H9 (cell line): ENCODE data around the gene SLC34A2. TPM values are rescaled to one million over a fixed set of nuclear protein-coding genes. Genes with fewer than 3 reads are reported as not detected.

Experiments
- DNase-seq: peaks from one replicate; pipeline ENCODE4 v3.0.0-alpha.2; 2017
- H2AFZ ChIP-seq: one replicate; pipeline ENCODE4 v1.6.1; 2013; ENCODE audit warnings: mild to moderate bottlenecking, low read length, control low read depth, moderate library complexity
- H2AK5ac ChIP-seq: 2 replicates; pipeline ENCODE4 v1.6.1; 2013; ENCODE audit warnings: low read length, control low read depth, mixed read lengths; ENCODE audit not compliant: insufficient read length
- H2BK120ac ChIP-seq: one replicate; pipeline ENCODE4 v1.6.1; 2013; ENCODE audit warnings: low read depth, mild to moderate bottlenecking, low read length, control low read depth, inconsistent platforms; ENCODE audit not compliant: poor library complexity, severe bottlenecking
- H2BK12ac ChIP-seq: 2 replicates; pipeline ENCODE4 v1.6.1; 2013; ENCODE audit warnings: low read length, control low read depth, mixed read lengths, low read depth; ENCODE audit not compliant: insufficient read length
- H2BK15ac ChIP-seq: 2 replicates; pipeline ENCODE4 v1.6.1; 2013; ENCODE audit warnings: low read depth, low read length, control low read depth
- H2BK20ac ChIP-seq: one replicate; pipeline ENCODE4 v1.6.1; 2013; ENCODE audit warnings: low read depth, mild to moderate bottlenecking, low read length, control low read depth, inconsistent platforms; ENCODE audit not compliant: poor library complexity, severe bottlenecking
- H2BK5ac ChIP-seq: 2 replicates; pipeline ENCODE4 v1.6.1; 2013; ENCODE audit warnings: low read length, control low read depth, mixed read lengths; ENCODE audit not compliant: insufficient read length
- H3K14ac ChIP-seq: 2 replicates; pipeline ENCODE4 v1.6.1; 2013; ENCODE audit warnings: low read length, control low read depth; ENCODE audit not compliant: insufficient read depth
- H3K18ac ChIP-seq: 2 replicates; pipeline ENCODE4 v1.6.1; 2013; ENCODE audit warnings: low read depth, mild to moderate bottlenecking, mixed read lengths, low read length, control low read depth; ENCODE audit not compliant: insufficient read length
- H3K23ac ChIP-seq: 2 replicates; pipeline ENCODE4 v1.6.1; 2013; ENCODE audit warnings: low read length, control low read depth, mixed read lengths, low read depth; ENCODE audit not compliant: insufficient read length
- H3K23me2 ChIP-seq: 2 replicates; pipeline ENCODE4 v1.6.1; 2013; ENCODE audit warnings: low read depth, mild to moderate bottlenecking, mixed read lengths, low read length, control low read depth; ENCODE audit not compliant: insufficient read length, poor library complexity, severe bottlenecking
- H3K27ac ChIP-seq: 2 replicates; pipeline ENCODE4 v1.5.1; 2013; ENCODE audit warnings: low read length, control low read depth, mixed read lengths, low read depth; ENCODE audit not compliant: insufficient read length
- H3K27me3 ChIP-seq: 2 replicates; pipeline ENCODE4 v1.6.1; 2013; ENCODE audit warnings: low read length, control low read depth, inconsistent platforms; ENCODE audit not compliant: insufficient read depth
- H3K4ac ChIP-seq: 2 replicates; pipeline ENCODE4 v1.6.1; 2013; ENCODE audit warnings: low read depth, mild to moderate bottlenecking, control low read depth, inconsistent platforms, low read length, moderate library complexity
- H3K4me1 ChIP-seq: 2 replicates; pipeline ENCODE4 v1.6.1; 2013; ENCODE audit warnings: low read length, control low read depth, inconsistent platforms; ENCODE audit not compliant: insufficient read depth
- H3K4me2 ChIP-seq: 2 replicates; pipeline ENCODE4 v1.6.1; 2013; ENCODE audit warnings: low read length, control low read depth, mixed read lengths; ENCODE audit not compliant: insufficient read length, insufficient read depth
- H3K56ac ChIP-seq: 2 replicates; pipeline ENCODE4 v1.6.1; 2013; ENCODE audit warnings: low read depth, mild to moderate bottlenecking, mixed read lengths, low read length, control low read depth; ENCODE audit not compliant: insufficient read length
- H3K79me1 ChIP-seq: 2 replicates; pipeline ENCODE4 v1.6.1; 2013; ENCODE audit warnings: low read depth, mild to moderate bottlenecking, moderate library complexity, low read length, control low read depth, inconsistent platforms; ENCODE audit not compliant: insufficient read depth, poor library complexity, severe bottlenecking
- H3K79me2 ChIP-seq: 2 replicates; pipeline ENCODE4 v1.6.1; 2013; ENCODE audit warnings: low read length, control low read depth, inconsistent platforms; ENCODE audit not compliant: insufficient read depth
- H3K9ac ChIP-seq: 2 replicates; pipeline ENCODE4 v1.6.1; 2013; ENCODE audit warnings: low read length, control low read depth, mixed read lengths; ENCODE audit not compliant: insufficient read length; ENCODE audit errors: extremely low read depth
- H3K9me3 ChIP-seq: one replicate; pipeline ENCODE4 v1.6.1; 2013; ENCODE audit warnings: low read depth, low read length, inconsistent platforms; ENCODE audit not compliant: control insufficient read depth
- H3T11ph ChIP-seq: one replicate; pipeline ENCODE4 v1.6.1; 2013; ENCODE audit warnings: mild to moderate bottlenecking, low read length, control low read depth, inconsistent platforms
- H4K20me1 ChIP-seq: one replicate; pipeline ENCODE4 v1.6.1; 2013; ENCODE audit not compliant: control insufficient read depth, insufficient read length, insufficient read depth
- H4K5ac ChIP-seq: 2 replicates; pipeline ENCODE4 v1.6.1; 2013; ENCODE audit warnings: low read depth, mild to moderate bottlenecking, mixed read lengths, low read length, control low read depth; ENCODE audit not compliant: insufficient read length
- H4K8ac ChIP-seq: replicated peaks from 2 replicates; pipeline ENCODE4 v1.6.1; 2013; ENCODE audit warnings: low read length, control low read depth, mixed read lengths, low read depth; ENCODE audit not compliant: insufficient read length
- H4K91ac ChIP-seq: 2 replicates; pipeline ENCODE4 v1.6.1; 2013; ENCODE audit warnings: low read depth, mild to moderate bottlenecking, moderate library complexity, mixed read lengths, low read length, control low read depth; ENCODE audit not compliant: insufficient read length
- H3K27ac Mint-ChIP-seq, 3 experiments: 2 replicates in 2 of 3; 3 replicates in 1 of 3; pipeline ENCODE4 v1.8.0; 2020 to 2021; ENCODE audit warnings: mixed read lengths in 3 of 3, mild to moderate bottlenecking in 1 of 3, moderate library complexity in 1 of 3
- H3K27me3 Mint-ChIP-seq: 2 replicates; pipeline ENCODE4 v1.8.0; 2021; ENCODE audit warnings: low read depth, mild to moderate bottlenecking, moderate library complexity, mixed read lengths
- H3K36me3 Mint-ChIP-seq, 3 experiments: 2 replicates in 2 of 3; 3 replicates in 1 of 3; pipeline ENCODE4 v1.8.0; 2020 to 2021; ENCODE audit warnings: low read depth in 3 of 3, mixed read lengths in 3 of 3; ENCODE audit not compliant: insufficient read depth in 1 of 3
- H3K4me1 Mint-ChIP-seq, 2 experiments: 2 replicates each; pipeline ENCODE4 v1.8.0; 2020; ENCODE audit warnings: mixed read lengths in 2 of 2
- H3K4me3 Mint-ChIP-seq, 2 experiments: 2 replicates in 1 of 2; 3 replicates in 1 of 2; pipeline ENCODE4 v1.8.0; 2020 to 2021; ENCODE audit warnings: mild to moderate bottlenecking in 2 of 2, mixed read lengths in 2 of 2, moderate library complexity in 1 of 2
- H3K9me3 Mint-ChIP-seq, 2 experiments: 2 replicates in 1 of 2; 3 replicates in 1 of 2; pipeline ENCODE4 v1.8.0; 2020; ENCODE audit warnings: mild to moderate bottlenecking in 2 of 2, mixed read lengths in 2 of 2, moderate library complexity in 1 of 2
- WGBS: extraction: QIAGEN DNeasy Blood & Tissue Kit; methylation state at CpG from one replicate; pipeline ENCODE4 v1.1.7; 2013; ENCODE audit warnings: missing lambda C conversion rate, low lambda C conversion rate, mixed read lengths; ENCODE audit not compliant: insufficient read length; ENCODE audit errors: extremely low coverage; 5-methylcytosine and 5-hydroxymethylcytosine counted together
- total RNA-seq: library from RNA; stranded (reverse); gene quantifications from 2 replicates; pipeline ENCODE4 v1.2.1, GENCODE V29; 2021
- TF ChIP-seq, protein P1 (sequence below): fragments of 200-600 bp; sonication (generic); conservative IDR thresholded peaks from 3 replicates; pipeline ENCODE4 v1.8.0; 2021; ENCODE audit warnings: antibody characterized with exemption, mild to moderate bottlenecking

The SLC34A2 gene
- total RNA-seq, 1 experiment from 2014 or later = 0.57 TPM

GRCh38 chr4:25621027-25621930 is 34.4 kb upstream of the SLC34A2 start:
- Histone ChIP-seq H3K4ac (no peak overlapping the region), H3K27me3 (no peaks in the 10 kb centered on the region), H4K20me1 (no peaks in the 10 kb centered on the region), H3K4me1 (no peaks in the 10 kb centered on the region), H3K79me2 (no peaks in the 10 kb centered on the region), H2BK15ac (no peak overlapping the region), H3K79me1 (no peaks in the 10 kb centered on the region), H2AK5ac (no peak overlapping the region), H4K5ac (no peak overlapping the region), H3K23ac (no peak overlapping the region), H2BK12ac (no peak overlapping the region), H3K27ac (no peak overlapping the region), H3K4me2 (no peak overlapping the region), H3K9ac (no peak overlapping the region), H4K91ac (no peak overlapping the region), H3T11ph (no peak overlapping the region), H4K8ac (no peak overlapping the region), H2BK120ac (no peak overlapping the region), H3K56ac (no peak overlapping the region), H2AFZ (no peak overlapping the region), H2BK20ac (no peak overlapping the region), H3K9me3 (no peaks in the 10 kb centered on the region), H3K23me2 (no peaks in the 10 kb centered on the region), H2BK5ac (no peak overlapping the region), H3K18ac (no peak overlapping the region), H3K14ac (no peak overlapping the region)
- no CpG with 5 or more reads among the region's 15 CpGs for WGBS
- H3K36me3 Mint-ChIP-seq = no peaks in the 10 kb centered on the region
- H3K4me3 Mint-ChIP-seq = no peak overlapping the region
- TF ChIP-seq, protein P1, sequence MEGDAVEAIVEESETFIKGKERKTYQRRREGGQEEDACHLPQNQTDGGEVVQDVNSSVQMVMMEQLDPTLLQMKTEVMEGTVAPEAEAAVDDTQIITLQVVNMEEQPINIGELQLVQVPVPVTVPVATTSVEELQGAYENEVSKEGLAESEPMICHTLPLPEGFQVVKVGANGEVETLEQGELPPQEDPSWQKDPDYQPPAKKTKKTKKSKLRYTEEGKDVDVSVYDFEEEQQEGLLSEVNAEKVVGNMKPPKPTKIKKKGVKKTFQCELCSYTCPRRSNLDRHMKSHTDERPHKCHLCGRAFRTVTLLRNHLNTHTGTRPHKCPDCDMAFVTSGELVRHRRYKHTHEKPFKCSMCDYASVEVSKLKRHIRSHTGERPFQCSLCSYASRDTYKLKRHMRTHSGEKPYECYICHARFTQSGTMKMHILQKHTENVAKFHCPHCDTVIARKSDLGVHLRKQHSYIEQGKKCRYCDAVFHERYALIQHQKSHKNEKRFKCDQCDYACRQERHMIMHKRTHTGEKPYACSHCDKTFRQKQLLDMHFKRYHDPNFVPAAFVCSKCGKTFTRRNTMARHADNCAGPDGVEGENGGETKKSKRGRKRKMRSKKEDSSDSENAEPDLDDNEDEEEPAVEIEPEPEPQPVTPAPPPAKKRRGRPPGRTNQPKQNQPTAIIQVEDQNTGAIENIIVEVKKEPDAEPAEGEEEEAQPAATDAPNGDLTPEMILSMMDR = no peak
- peaks cover 0 to 2% of the 10 kb centered on the region in 2 experiments; a peak in 1 of 4 replicates for H3K4me1 Mint-ChIP-seq
- DNase-seq = no peak
- no peak overlapping the region for H3K27ac Mint-ChIP-seq
- H3K9me3 Mint-ChIP-seq = no peaks in the 10 kb centered on the region
- H3K27me3 Mint-ChIP-seq = no peaks in the 10 kb centered on the region; the same call in 1 of the 2 replicates
